ENCODE results near the gene USP43.

- TF ChIP-seq POLR2A (IDR thresholded peaks at IDR 0.05; ENCODE audit: low read length) (no peak), GATA1 (IDR thresholded peaks at IDR 0.05; ENCODE audit: low read depth, low read length) (no peak)
These were observed 22.4 kb upstream of the USP43 start for GRCh38 chr17:9622961-9623360.

All from erythroblast (primary cell).